ENCODE measurements around the gene RIOK3.
"Not testable (repeated sequence)": the region's sequence is repeated elsewhere in the genome, so short reads cannot be mapped to it uniquely, and the experiment has no call there.

RIOK3 gene

GRCh38 chr18:23471486-23471885, 18.4 kb downstream of the RIOK3 start:
- Histone ChIP-seq H3K27ac (ENCODE audit: low read depth, low read length) (no peak overlapping the region), H3K9me3 (ENCODE audit: control insufficient read depth, insufficient read depth, low read length) (no peaks in the 10 kb centered on the region), H3K9ac (ENCODE audit: low read depth, low read length) (no peak overlapping the region), H3K36me3 (ENCODE audit: control insufficient read depth, insufficient read depth, low read length) (peaks cover 85% of the 10 kb centered on the region), H3K4me1 (ENCODE audit: control insufficient read depth, insufficient read depth, low read length) (no peaks in the 10 kb centered on the region), H3K4me3 (ENCODE audit: low read depth, low read length) (no peak overlapping the region), H3K27me3 (ENCODE audit: control insufficient read depth, insufficient read depth, low read length) (no peaks in the 10 kb centered on the region)

- Histone ChIP-seq H3K36me3 (ENCODE audit: control insufficient read depth, insufficient read depth, low read length) (peaks cover 64% of the 10 kb centered on the region), H3K4me3 (ENCODE audit: low read depth, low read length) (no peak overlapping the region), H3K9me3 (ENCODE audit: control insufficient read depth, insufficient read depth, low read length) (no peaks in the 10 kb centered on the region), H3K4me1 (ENCODE audit: control insufficient read depth, insufficient read depth, low read length) (peaks cover 12% of the 10 kb centered on the region; the same call in 1 of the 2 replicates), H3K9ac (ENCODE audit: low read depth, low read length) (no peak overlapping the region), H3K27me3 (ENCODE audit: control insufficient read depth, insufficient read depth, low read length) (no peaks in the 10 kb centered on the region), H3K27ac (ENCODE audit: low read depth, low read length) (no peak overlapping the region)
Measured at GRCh38 chr18:23479829-23480505, 26.9 kb downstream of the RIOK3 start.

GRCh38 chr18:23484561-23485182, 31.6 kb downstream of the RIOK3 start:
- H3K4me3 ChIP-seq (ENCODE audit: low read depth, low read length) = no peak overlapping the region
- H3K27ac ChIP-seq (ENCODE audit: low read depth, low read length) = no peak overlapping the region
- H3K36me3 ChIP-seq (ENCODE audit: control insufficient read depth, insufficient read depth, low read length) = peaks cover 27% of the 10 kb centered on the region
- H3K4me1 ChIP-seq (ENCODE audit: control insufficient read depth, insufficient read depth, low read length) = peaks cover 12% of the 10 kb centered on the region; the same call in 1 of the 2 replicates
- no peak overlapping the region for H3K9ac ChIP-seq (ENCODE audit: low read depth, low read length)
- H3K27me3 ChIP-seq (ENCODE audit: control insufficient read depth, insufficient read depth, low read length) = no peaks in the 10 kb centered on the region
- H3K9me3 ChIP-seq (ENCODE audit: control insufficient read depth, insufficient read depth, low read length) = no peaks in the 10 kb centered on the region

GRCh38 chr18:23485386-23485785, 32.3 kb downstream of the RIOK3 start:
- H3K9ac ChIP-seq (ENCODE audit: low read depth, low read length) = no peak overlapping the region
- no peaks in the 10 kb centered on the region for H3K9me3 ChIP-seq (ENCODE audit: control insufficient read depth, insufficient read depth, low read length)
- no peaks in the 10 kb centered on the region for H3K27me3 ChIP-seq (ENCODE audit: control insufficient read depth, insufficient read depth, low read length)
- H3K36me3 ChIP-seq (ENCODE audit: control insufficient read depth, insufficient read depth, low read length) = peaks cover 20% of the 10 kb centered on the region
- H3K27ac ChIP-seq (ENCODE audit: low read depth, low read length) = no peak overlapping the region
- H3K4me1 ChIP-seq (ENCODE audit: control insufficient read depth, insufficient read depth, low read length) = peaks cover 12% of the 10 kb centered on the region; the same call in 1 of the 2 replicates
- no peak overlapping the region for H3K4me3 ChIP-seq (ENCODE audit: low read depth, low read length)

GRCh38 chr18:23487738-23488570, 34.9 kb downstream of the RIOK3 start:
- no peaks in the 10 kb centered on the region for H3K36me3 ChIP-seq (ENCODE audit: control insufficient read depth, insufficient read depth, low read length)
- no peak overlapping the region for H3K9ac ChIP-seq (ENCODE audit: low read depth, low read length)
- H3K9me3 ChIP-seq (ENCODE audit: control insufficient read depth, insufficient read depth, low read length) = no peaks in the 10 kb centered on the region; the same call in 1 of the 2 replicates
- H3K4me1 ChIP-seq (ENCODE audit: control insufficient read depth, insufficient read depth, low read length) = peaks cover 9% of the 10 kb centered on the region; the same call in 1 of the 2 replicates
- no peak overlapping the region for H3K27ac ChIP-seq (ENCODE audit: low read depth, low read length)
- no peak overlapping the region for H3K4me3 ChIP-seq (ENCODE audit: low read depth, low read length)
- H3K27me3 ChIP-seq (ENCODE audit: control insufficient read depth, insufficient read depth, low read length) = no peaks in the 10 kb centered on the region

- H3K4me3 ChIP-seq (ENCODE audit: low read depth, low read length); H3K36me3 ChIP-seq (ENCODE audit: control insufficient read depth, insufficient read depth, low read length); H3K9me3 ChIP-seq (ENCODE audit: control insufficient read depth, insufficient read depth, low read length); H3K9ac ChIP-seq (ENCODE audit: low read depth, low read length); H3K27me3 ChIP-seq (ENCODE audit: control insufficient read depth, insufficient read depth, low read length); H3K27ac ChIP-seq (ENCODE audit: low read depth, low read length); H3K4me1 ChIP-seq (ENCODE audit: control insufficient read depth, insufficient read depth, low read length): not testable (repeated sequence)
Measured at GRCh38 chr18:23489586-23489985, 36.5 kb downstream of the RIOK3 start.

GRCh38 chr18:23493654-23494053, 40.6 kb downstream of the RIOK3 start:
- H3K27ac ChIP-seq (ENCODE audit: low read depth, low read length) = no peak overlapping the region
- no peak overlapping the region for H3K4me3 ChIP-seq (ENCODE audit: low read depth, low read length)
- H3K27me3 ChIP-seq (ENCODE audit: control insufficient read depth, insufficient read depth, low read length) = no peaks in the 10 kb centered on the region
- no peaks in the 10 kb centered on the region; the same call in 1 of the 2 replicates for H3K9me3 ChIP-seq (ENCODE audit: control insufficient read depth, insufficient read depth, low read length)
- H3K4me1 ChIP-seq (ENCODE audit: control insufficient read depth, insufficient read depth, low read length) = no peaks in the 10 kb centered on the region
- no peak overlapping the region for H3K9ac ChIP-seq (ENCODE audit: low read depth, low read length)
- no peaks in the 10 kb centered on the region for H3K36me3 ChIP-seq (ENCODE audit: control insufficient read depth, insufficient read depth, low read length)

GRCh38 chr18:23494992-23495391, 41.9 kb downstream of the RIOK3 start:
- no peaks in the 10 kb centered on the region for H3K36me3 ChIP-seq (ENCODE audit: control insufficient read depth, insufficient read depth, low read length)
- H3K9ac ChIP-seq (ENCODE audit: low read depth, low read length) = no peak overlapping the region
- H3K27me3 ChIP-seq (ENCODE audit: control insufficient read depth, insufficient read depth, low read length) = no peaks in the 10 kb centered on the region
- H3K27ac ChIP-seq (ENCODE audit: low read depth, low read length) = no peak overlapping the region
- H3K9me3 ChIP-seq (ENCODE audit: control insufficient read depth, insufficient read depth, low read length) = no peaks in the 10 kb centered on the region; the same call in 1 of the 2 replicates
- no peak overlapping the region for H3K4me3 ChIP-seq (ENCODE audit: low read depth, low read length)
- no peaks in the 10 kb centered on the region for H3K4me1 ChIP-seq (ENCODE audit: control insufficient read depth, insufficient read depth, low read length)

- Histone ChIP-seq H3K9me3 (ENCODE audit: control insufficient read depth, insufficient read depth, low read length) (no peaks in the 10 kb centered on the region), H3K4me3 (ENCODE audit: low read depth, low read length) (no peak overlapping the region), H3K9ac (ENCODE audit: low read depth, low read length) (no peak overlapping the region), H3K36me3 (ENCODE audit: control insufficient read depth, insufficient read depth, low read length) (no peaks in the 10 kb centered on the region), H3K4me1 (ENCODE audit: control insufficient read depth, insufficient read depth, low read length) (no peaks in the 10 kb centered on the region), H3K27ac (ENCODE audit: low read depth, low read length) (no peak overlapping the region), H3K27me3 (ENCODE audit: control insufficient read depth, insufficient read depth, low read length) (no peaks in the 10 kb centered on the region)
Measured at GRCh38 chr18:23495723-23496440, 42.8 kb downstream of the RIOK3 start.

GRCh38 chr18:23498117-23498516, 45.0 kb downstream of the RIOK3 start:
- Histone ChIP-seq H3K27ac (ENCODE audit: low read depth, low read length) (no peak overlapping the region), H3K27me3 (ENCODE audit: control insufficient read depth, insufficient read depth, low read length) (0 out of 2 replicates have a peak, but pooled peaks cover 6% of the 10 kb centered on the region), H3K9ac (ENCODE audit: low read depth, low read length) (no peak overlapping the region), H3K36me3 (ENCODE audit: control insufficient read depth, insufficient read depth, low read length) (no peaks in the 10 kb centered on the region), H3K4me3 (ENCODE audit: low read depth, low read length) (no peak overlapping the region), H3K9me3 (ENCODE audit: control insufficient read depth, insufficient read depth, low read length) (no peaks in the 10 kb centered on the region), H3K4me1 (ENCODE audit: control insufficient read depth, insufficient read depth, low read length) (peaks cover 6% of the 10 kb centered on the region; the same call in 1 of the 2 replicates)

Data from HUES48 (cell line).